ENCODE data around the gene RNU7-1.
A peak's percentile ranks its signal among the peaks of the same experiment; 100 is the strongest.

Gene RNU7-1

DNA sequence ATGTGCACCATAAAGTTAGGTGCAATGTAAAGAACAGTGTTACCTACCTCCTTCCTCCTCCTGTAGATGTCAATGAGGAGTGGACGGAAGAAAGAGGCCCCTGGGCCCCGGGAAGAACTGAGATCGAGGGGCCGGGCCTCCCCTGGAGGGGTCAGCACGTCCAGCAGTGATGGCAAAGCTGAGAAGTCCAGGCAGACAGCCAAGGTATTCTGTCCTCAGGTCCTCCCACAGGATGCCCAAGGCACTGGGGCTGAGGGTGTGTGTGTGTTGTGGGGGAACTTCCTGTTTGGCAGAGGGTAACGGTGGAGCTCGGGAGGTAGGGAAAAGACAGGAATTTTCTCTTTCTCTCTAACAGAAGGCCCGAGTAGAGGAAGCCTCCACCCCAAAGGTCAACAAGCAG lies 9.5 kb upstream of the RNU7-1 start:
- H3K27ac ChIP-seq (ENCODE audit: low read length), result no peak overlapping the region; the same call in 1 of the 2 replicates
- H3K27me3 ChIP-seq (ENCODE audit: insufficient read depth, low read length, poor library complexity), result no peaks in the 10 kb centered on the region
- peaks cover 51% of the 10 kb centered on the region for H3K36me3 ChIP-seq (ENCODE audit: insufficient read depth, low read length)
- peaks cover 81% of the 10 kb centered on the region for H3K79me2 ChIP-seq (ENCODE audit: insufficient read depth, low read length)
- no peak for ATAC-seq (ENCODE audit: insufficient read depth, low read depth)
- TF ChIP-seq EZH2 (IDR thresholded peaks at IDR 0.05; ENCODE audit: borderline replicate concordance, low read depth, low read length, severe bottlenecking) (no peak), CTCF (IDR thresholded peaks at IDR 0.05; ENCODE audit: borderline replicate concordance, extremely low read depth, low read length, poor library complexity, severe bottlenecking) (no peak)
- H3K9me3 ChIP-seq (ENCODE audit: insufficient read depth, low read length, severe bottlenecking), result no peaks in the 10 kb centered on the region
- H3K4me2 ChIP-seq (ENCODE audit: insufficient read depth, low read length), result no peak overlapping the region
- no peak overlapping the region for H2AFZ ChIP-seq (ENCODE audit: low read depth, low read length)
- no peak overlapping the region for H3K9ac ChIP-seq (ENCODE audit: low read depth, low read length)
- H3K4me3 ChIP-seq (ENCODE audit: low read depth in 1 of 2, low read length in 2 of 2), result no peak overlapping the region
- H4K20me1 ChIP-seq (ENCODE audit: insufficient read depth, low read length), result peaks cover 18% of the 10 kb centered on the region
- no peak for DNase-seq
- peaks cover 51% of the 10 kb centered on the region for H3K4me1 ChIP-seq (ENCODE audit: insufficient read depth, low read length)

- H3K9ac ChIP-seq (ENCODE audit: low read depth, low read length), result peak overlapping the region; percentile 97
- H3K9me3 ChIP-seq (ENCODE audit: insufficient read depth, low read length, severe bottlenecking), result no peaks in the 10 kb centered on the region
- no peak overlapping the region for H2AFZ ChIP-seq (ENCODE audit: low read depth, low read length)
- peaks cover 11% of the 10 kb centered on the region for H4K20me1 ChIP-seq (ENCODE audit: insufficient read depth, low read length)
- H3K27ac ChIP-seq (ENCODE audit: low read length), result peak overlapping the region; percentile 98; the same call in 1 of the 2 replicates
- peak overlapping the region; percentile 92 for H3K4me2 ChIP-seq (ENCODE audit: insufficient read depth, low read length)
- H3K27me3 ChIP-seq (ENCODE audit: insufficient read depth, low read length, poor library complexity), result no peaks in the 10 kb centered on the region
- peaks cover 69% of the 10 kb centered on the region for H3K79me2 ChIP-seq (ENCODE audit: insufficient read depth, low read length)
- TF ChIP-seq EZH2 (IDR thresholded peaks at IDR 0.05; ENCODE audit: borderline replicate concordance, low read depth, low read length, severe bottlenecking), result no peak
- TF ChIP-seq CTCF (IDR thresholded peaks at IDR 0.05; ENCODE audit: borderline replicate concordance, extremely low read depth, low read length, poor library complexity, severe bottlenecking), result no peak
- H3K36me3 ChIP-seq (ENCODE audit: insufficient read depth, low read length), result peaks cover 60% of the 10 kb centered on the region
- ATAC-seq (ENCODE audit: insufficient read depth, low read depth) (no peak), DNase-seq (no peak)
- H3K4me1 ChIP-seq (ENCODE audit: insufficient read depth, low read length), result peaks cover 39% of the 10 kb centered on the region
- H3K4me3 ChIP-seq (ENCODE audit: low read depth in 1 of 2, low read length in 2 of 2), result peak overlapping the region in 1 of 2 experiments; percentile 90; a peak in 2 of 4 replicates
Measured at GRCh38 chr12:6935371-6936193, 8.0 kb upstream of the RNU7-1 start.

- no peak overlapping the region for H2AFZ ChIP-seq (ENCODE audit: low read depth, low read length)
- peak overlapping the region; percentile 97 for H3K9ac ChIP-seq (ENCODE audit: low read depth, low read length)
- H3K4me3 ChIP-seq (ENCODE audit: low read depth in 1 of 2, low read length in 2 of 2), result peak overlapping the region in 1 of 2 experiments; percentile 90; a peak in 3 of 4 replicates
- H4K20me1 ChIP-seq (ENCODE audit: insufficient read depth, low read length), result peaks cover 11% of the 10 kb centered on the region
- DNase-seq (no peak), ATAC-seq (ENCODE audit: insufficient read depth, low read depth) (no peak)
- H3K36me3 ChIP-seq (ENCODE audit: insufficient read depth, low read length), result peaks cover 63% of the 10 kb centered on the region
- no peaks in the 10 kb centered on the region for H3K9me3 ChIP-seq (ENCODE audit: insufficient read depth, low read length, severe bottlenecking)
- H3K27me3 ChIP-seq (ENCODE audit: insufficient read depth, low read length, poor library complexity), result no peaks in the 10 kb centered on the region
- peaks cover 33% of the 10 kb centered on the region for H3K4me1 ChIP-seq (ENCODE audit: insufficient read depth, low read length)
- TF ChIP-seq EZH2 (IDR thresholded peaks at IDR 0.05; ENCODE audit: borderline replicate concordance, low read depth, low read length, severe bottlenecking) (no peak), CTCF (IDR thresholded peaks at IDR 0.05; ENCODE audit: borderline replicate concordance, extremely low read depth, low read length, poor library complexity, severe bottlenecking) (no peak)
- peaks cover 64% of the 10 kb centered on the region for H3K79me2 ChIP-seq (ENCODE audit: insufficient read depth, low read length)
- peak overlapping the region; percentile 98; the same call in 1 of the 2 replicates for H3K27ac ChIP-seq (ENCODE audit: low read length)
- peak overlapping the region; percentile 92 for H3K4me2 ChIP-seq (ENCODE audit: insufficient read depth, low read length)
Measured at GRCh38 chr12:6936194-6936635, 7.4 kb upstream of the RNU7-1 start.
